ENCODE data around the gene RUNX3.

The RUNX3 gene

DNA sequence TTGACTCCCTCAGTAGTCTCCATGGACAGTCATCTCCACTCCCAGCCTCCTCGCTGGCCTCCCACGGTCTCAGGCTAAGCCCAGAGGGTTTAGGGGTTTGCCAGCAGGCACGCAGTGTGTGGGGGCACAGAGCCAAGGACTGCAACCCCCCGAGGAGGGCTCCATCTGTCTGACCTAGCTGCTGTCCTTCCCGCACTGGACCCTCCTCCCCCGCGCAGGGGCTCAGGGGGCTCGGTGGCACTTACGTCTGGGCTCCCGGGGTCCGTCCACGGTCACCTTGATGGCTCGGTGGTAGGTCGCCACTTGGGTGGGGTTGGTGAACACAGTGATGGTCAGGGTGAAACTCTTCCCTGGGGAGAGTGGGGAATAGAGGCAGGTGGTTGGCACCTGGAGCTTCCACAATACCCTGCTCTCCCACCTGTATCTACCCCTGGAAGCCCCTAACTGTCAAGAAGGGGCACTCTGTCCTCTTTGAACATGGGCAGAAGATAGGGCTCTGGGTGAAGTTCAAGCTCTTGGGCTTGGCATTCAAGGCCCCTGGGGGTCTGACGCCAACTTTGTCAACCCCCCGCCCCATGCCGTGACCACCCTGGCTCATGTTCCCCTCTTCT lies 11.0 kb downstream of the RUNX3 start:
- no peaks in the 10 kb centered on the region for H3K9me3 Mint-ChIP-seq (ENCODE audit: low read depth)
- H3K4me1 Mint-ChIP-seq (ENCODE audit: low read depth) = peaks cover 80% of the 10 kb centered on the region
- no peaks in the 10 kb centered on the region for H3K27me3 Mint-ChIP-seq
- peak overlapping the region; percentile 50 for H3K27ac Mint-ChIP-seq
- peak overlapping the region; percentile 20 for H3K4me3 Mint-ChIP-seq
- peaks cover 7% of the 10 kb centered on the region for H3K36me3 Mint-ChIP-seq

DNA sequence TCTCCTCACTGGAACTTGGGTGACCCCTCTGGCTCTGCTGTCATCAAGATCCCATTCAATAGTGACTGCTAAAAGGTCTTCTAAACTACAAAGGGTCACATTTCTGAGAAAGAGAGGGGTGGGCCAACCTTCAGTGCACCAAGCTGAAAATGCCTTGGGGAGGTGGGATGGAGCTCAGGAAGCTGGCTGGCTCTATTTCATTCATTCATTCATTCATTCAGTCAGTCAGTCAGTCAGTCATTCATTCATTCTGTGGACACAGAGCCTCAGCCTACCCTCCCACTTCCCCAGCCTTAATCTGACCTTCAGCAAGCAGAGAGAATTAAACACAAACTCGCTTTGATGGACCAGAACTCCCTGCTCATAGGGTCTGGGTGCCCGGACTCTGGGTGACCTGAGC lies 11.7 kb downstream of the RUNX3 start:
- H3K27me3 Mint-ChIP-seq = no peaks in the 10 kb centered on the region
- H3K4me1 Mint-ChIP-seq (ENCODE audit: low read depth) = peaks cover 77% of the 10 kb centered on the region
- H3K36me3 Mint-ChIP-seq = peaks cover 7% of the 10 kb centered on the region
- peak overlapping the region; percentile 50 for H3K27ac Mint-ChIP-seq
- peak overlapping the region; percentile 20 for H3K4me3 Mint-ChIP-seq
- H3K9me3 Mint-ChIP-seq (ENCODE audit: low read depth) = no peaks in the 10 kb centered on the region

DNA sequence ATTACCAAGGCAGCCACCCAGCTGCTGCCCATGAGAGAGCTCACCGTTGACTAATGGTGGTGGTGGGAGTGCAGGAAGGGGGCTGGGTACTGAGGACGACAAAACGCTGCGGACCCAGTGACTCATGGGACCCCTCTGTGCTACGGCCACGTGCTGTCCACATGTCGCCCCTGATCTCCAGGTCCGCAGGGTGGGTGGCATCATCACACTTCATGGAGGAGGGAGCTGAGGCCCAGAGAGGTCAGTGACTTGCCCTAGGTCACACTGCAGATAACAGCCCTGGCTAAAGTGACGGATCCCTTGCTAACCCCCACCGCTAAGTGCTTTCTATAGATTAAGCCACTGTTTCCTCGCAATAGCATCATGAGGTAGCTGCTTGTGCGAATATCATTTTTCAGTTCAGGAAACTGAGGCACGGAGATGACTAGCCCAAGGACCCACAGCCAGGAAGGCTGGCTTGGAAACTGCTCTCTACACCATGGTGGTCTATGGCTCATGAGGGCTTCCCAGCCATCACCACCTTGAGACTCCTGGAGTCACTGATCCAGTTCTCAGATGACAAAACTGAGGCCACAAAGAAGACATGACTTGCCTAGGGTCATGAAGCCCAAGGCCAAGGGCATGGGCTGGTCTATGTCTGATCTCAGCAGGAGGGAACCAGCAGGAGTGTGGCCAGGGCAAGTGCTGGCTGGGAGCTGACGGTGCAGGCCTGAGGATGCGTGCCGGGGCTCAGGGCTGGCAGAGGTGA lies 12.6 kb downstream of the RUNX3 start:
- Mint-ChIP-seq H3K27ac (peak overlapping the region; percentile 50), H3K36me3 (peaks cover 7% of the 10 kb centered on the region), H3K4me1 (ENCODE audit: low read depth) (peaks cover 76% of the 10 kb centered on the region), H3K27me3 (no peaks in the 10 kb centered on the region), H3K4me3 (no peak overlapping the region), H3K9me3 (ENCODE audit: low read depth) (no peaks in the 10 kb centered on the region)

DNA sequence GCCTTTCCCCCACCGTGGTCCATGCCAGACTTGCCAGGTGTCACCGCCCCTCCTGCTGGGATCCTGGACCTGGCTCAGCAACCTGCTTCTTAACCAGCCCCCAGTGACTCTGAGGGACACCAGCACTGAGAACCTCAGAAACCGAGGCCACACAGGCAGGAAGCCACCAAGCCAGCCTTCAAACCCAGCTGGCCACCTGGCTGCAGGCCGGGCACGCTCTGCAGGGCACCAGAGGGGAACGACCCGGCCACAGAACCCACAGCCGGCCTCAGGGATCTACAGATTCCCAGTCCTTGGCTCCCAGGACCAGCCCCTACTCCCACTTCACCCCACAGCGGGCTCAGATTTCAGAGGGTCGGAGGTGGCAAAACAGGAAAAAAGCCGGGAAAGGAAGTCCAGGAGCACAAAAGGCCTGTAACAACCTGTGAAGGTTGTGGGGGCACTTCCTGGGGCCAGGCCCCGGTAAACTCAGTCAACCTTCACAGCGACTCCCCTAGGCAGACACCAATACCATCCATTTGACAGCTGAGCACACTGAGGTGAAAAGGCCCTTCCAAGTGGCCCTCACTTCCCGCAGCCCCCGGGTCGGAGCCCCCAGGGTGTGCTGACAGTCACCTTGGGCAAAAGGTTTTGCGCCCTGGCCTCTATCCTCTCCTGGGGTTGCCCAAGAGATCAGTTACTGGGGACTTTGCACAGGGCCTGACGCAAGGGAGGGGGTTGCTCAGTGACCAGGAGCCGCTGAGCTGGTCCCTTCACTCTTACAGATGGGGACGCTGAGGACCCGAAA lies 14.1 kb downstream of the RUNX3 start:
- Mint-ChIP-seq H3K36me3 (peaks cover 10% of the 10 kb centered on the region), H3K4me3 (peak overlapping the region; percentile 13), H3K27ac (no peak overlapping the region)

DNA sequence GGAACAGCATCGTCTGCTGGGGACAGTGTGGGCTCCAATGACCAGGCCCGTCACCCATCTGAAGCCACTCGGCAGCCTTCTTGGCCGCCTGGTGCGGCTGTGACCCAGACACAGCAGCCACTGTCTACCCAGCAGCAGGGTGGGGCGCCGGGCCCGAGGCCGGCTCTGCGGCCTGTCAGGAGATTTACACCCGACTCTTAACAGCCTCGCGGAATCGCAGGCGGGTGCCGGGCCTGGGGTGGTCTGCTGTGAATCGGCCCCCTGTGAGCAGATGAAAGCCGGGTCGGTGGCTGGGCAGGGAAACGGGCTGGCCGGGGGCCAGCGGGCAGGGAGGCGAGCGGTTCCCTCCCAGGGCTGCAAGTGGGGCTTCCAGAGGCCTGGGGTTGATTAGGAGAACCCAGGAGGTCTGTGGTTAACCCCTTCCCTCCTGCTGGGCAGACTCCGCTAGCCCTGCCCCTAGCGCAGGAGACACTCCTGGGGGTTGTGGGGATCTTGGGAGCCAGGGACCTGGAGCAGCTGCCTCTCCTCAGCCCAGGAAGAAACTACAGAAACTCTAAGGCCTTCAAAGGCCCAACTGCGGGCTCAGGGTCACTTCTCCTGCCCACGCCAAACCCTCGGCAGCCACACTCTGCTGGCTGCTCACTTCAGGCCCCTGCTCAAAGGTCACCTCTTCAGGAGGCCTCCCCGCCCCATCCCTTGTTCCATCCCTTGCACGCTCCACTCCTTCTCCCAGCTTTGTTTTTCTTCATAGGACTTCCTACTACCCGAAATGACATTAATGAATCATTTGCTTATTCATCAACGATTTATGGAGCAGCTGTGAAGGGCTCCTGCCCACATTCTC lies 15.6 kb downstream of the RUNX3 start:
- H3K27ac Mint-ChIP-seq = peak overlapping the region; percentile 82
- peaks cover 77% of the 10 kb centered on the region for H3K4me1 Mint-ChIP-seq (ENCODE audit: low read depth)
- H3K4me3 Mint-ChIP-seq = peak overlapping the region; percentile 51
- H3K9me3 Mint-ChIP-seq (ENCODE audit: low read depth) = no peaks in the 10 kb centered on the region
- H3K36me3 Mint-ChIP-seq = peaks cover 10% of the 10 kb centered on the region
- no peaks in the 10 kb centered on the region for H3K27me3 Mint-ChIP-seq

More for the DNA sequence above, 14.1 kb downstream of the RUNX3 start:
- H3K9me3 Mint-ChIP-seq (ENCODE audit: low read depth) = no peaks in the 10 kb centered on the region
- H3K4me1 Mint-ChIP-seq (ENCODE audit: low read depth) = peaks cover 79% of the 10 kb centered on the region
- H3K27me3 Mint-ChIP-seq = no peaks in the 10 kb centered on the region

DNA sequence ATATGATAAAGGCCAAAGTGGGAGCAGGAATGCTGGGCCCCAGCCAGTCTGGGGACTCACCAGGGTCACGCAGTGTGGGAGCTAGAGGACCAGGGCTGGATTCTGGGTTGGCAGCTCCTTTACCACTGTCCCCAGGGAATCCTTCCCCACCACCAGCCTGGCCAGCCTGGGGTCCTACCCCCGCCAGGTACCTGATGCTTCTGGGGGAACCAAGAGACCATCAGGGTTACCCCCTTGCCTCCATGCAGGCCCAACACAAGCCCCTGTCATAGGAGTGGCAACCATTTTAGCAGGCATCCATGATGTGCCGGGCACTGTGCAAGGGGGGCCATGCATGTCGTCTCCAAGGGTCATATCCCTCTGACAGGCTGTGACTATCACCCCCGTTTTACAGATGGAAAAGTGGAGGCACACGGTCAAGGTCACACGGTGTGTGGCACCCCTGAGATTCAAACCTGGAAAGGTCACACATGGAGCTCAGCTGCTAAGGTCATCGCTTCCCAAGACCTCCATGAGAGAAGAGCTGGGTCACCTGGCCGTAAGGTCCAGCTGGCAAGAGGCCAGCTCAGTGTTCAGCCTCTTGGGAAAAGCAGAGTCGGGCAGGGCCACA lies 16.4 kb downstream of the RUNX3 start:
- H3K9me3 Mint-ChIP-seq (ENCODE audit: low read depth) = no peaks in the 10 kb centered on the region

DNA sequence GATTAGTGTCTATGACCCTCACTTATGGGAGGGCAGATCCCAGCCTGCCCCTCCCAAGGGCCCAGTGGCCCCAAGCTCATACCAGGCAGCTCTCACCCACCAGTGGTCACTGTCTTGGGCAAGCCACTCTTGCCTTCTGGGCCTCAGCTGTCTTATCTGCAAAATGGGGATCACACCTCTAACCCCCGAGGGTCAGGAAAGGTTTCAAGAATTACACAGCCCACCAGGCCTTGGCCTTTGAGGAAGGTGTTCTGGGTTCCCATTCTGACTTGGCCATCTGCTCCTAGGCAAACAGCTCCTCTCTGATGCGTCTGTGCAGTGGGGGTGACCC lies 16.8 kb downstream of the RUNX3 start:
- peaks cover 12% of the 10 kb centered on the region for H3K36me3 Mint-ChIP-seq
- H3K27ac Mint-ChIP-seq = peak overlapping the region; percentile 98
- no peak overlapping the region for H3K4me3 Mint-ChIP-seq
- no peaks in the 10 kb centered on the region for H3K27me3 Mint-ChIP-seq
- peaks cover 77% of the 10 kb centered on the region for H3K4me1 Mint-ChIP-seq (ENCODE audit: low read depth)
- no peaks in the 10 kb centered on the region for H3K9me3 Mint-ChIP-seq (ENCODE audit: low read depth)

More for the DNA sequence above, 16.4 kb downstream of the RUNX3 start:
- Mint-ChIP-seq H3K27me3 (no peaks in the 10 kb centered on the region), H3K4me1 (ENCODE audit: low read depth) (peaks cover 79% of the 10 kb centered on the region), H3K36me3 (peaks cover 12% of the 10 kb centered on the region), H3K27ac (peak overlapping the region; percentile 50), H3K4me3 (no peak overlapping the region)

DNA sequence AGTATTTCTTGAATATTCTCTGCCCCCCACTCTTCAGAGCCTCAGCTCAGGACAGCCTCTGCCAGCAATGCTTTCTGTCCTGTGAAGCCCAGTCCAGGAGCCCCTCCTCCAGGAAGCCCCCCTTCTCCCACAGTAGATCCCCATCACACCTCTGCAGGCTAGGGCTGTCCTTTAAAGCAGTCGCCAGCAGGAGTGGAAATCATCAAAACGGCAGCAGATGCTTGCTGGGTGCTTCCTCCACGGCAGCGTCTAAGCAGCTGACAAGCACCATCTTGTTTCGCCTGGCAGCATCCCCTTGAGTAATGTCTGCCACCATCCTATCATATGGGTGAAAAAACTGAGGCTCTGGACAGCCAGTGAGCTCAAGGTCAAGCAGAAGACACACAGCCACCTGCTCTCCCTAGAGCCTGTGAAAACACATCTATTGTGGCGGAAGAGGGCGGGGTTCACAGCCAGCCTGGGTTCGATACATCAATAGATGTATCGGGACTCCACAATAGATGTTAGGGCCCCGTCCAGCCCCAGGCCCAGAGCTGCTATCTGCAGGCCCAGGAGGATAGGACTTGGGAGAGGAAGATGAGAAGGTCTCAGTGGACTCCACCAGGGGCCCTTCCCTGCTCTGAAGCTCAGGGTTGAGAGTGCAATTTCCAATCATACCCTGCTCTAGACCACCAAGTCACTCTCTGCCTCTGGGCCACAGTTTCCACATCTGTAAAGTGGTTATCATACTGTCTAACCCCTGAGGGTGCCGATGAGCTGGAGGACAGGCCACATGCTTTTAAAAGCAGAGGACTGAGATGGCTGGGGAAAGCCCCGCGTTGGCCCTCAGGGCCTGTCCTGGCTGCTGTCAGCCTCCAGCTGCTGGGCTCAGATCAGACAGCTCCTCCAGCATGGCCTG lies 17.5 kb downstream of the RUNX3 start:
- Mint-ChIP-seq H3K4me1 (ENCODE audit: low read depth) (peaks cover 78% of the 10 kb centered on the region), H3K4me3 (peak overlapping the region; percentile 66), H3K27ac (peak overlapping the region; percentile 98)

DNA sequence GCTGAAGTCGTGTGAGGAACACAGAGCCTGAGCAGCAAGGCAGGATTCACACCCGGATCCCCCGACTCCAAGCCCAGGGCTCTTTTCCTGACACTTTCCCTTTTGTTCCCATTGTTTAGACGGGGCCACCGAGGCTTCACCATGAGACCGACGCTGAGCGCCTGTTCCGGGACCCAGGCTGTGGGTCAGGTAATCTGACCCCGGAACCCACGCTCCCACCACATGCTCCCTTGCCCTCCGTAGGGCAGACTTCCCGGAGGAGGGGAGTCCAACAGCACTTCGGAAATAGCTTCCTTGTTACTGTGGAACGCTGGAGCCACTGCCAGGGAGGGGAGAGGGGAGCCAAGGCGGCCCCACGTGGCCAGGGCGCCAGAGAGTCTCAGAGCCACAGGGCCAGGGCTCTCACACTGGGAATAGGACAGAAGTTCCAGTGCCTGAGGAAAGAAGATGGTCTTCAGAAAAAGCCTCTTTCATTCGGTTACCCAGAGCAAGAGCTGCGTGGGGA lies 18.4 kb downstream of the RUNX3 start:
- Mint-ChIP-seq H3K27me3 (no peaks in the 10 kb centered on the region), H3K36me3 (peaks cover 17% of the 10 kb centered on the region), H3K4me3 (peak overlapping the region; percentile 77), H3K4me1 (ENCODE audit: low read depth) (peaks cover 73% of the 10 kb centered on the region), H3K9me3 (ENCODE audit: low read depth) (no peaks in the 10 kb centered on the region), H3K27ac (peak overlapping the region; percentile 98)

More for the DNA sequence above, 17.5 kb downstream of the RUNX3 start:
- H3K27me3 Mint-ChIP-seq = no peaks in the 10 kb centered on the region
- peaks cover 17% of the 10 kb centered on the region for H3K36me3 Mint-ChIP-seq
- H3K9me3 Mint-ChIP-seq (ENCODE audit: low read depth) = no peaks in the 10 kb centered on the region

DNA sequence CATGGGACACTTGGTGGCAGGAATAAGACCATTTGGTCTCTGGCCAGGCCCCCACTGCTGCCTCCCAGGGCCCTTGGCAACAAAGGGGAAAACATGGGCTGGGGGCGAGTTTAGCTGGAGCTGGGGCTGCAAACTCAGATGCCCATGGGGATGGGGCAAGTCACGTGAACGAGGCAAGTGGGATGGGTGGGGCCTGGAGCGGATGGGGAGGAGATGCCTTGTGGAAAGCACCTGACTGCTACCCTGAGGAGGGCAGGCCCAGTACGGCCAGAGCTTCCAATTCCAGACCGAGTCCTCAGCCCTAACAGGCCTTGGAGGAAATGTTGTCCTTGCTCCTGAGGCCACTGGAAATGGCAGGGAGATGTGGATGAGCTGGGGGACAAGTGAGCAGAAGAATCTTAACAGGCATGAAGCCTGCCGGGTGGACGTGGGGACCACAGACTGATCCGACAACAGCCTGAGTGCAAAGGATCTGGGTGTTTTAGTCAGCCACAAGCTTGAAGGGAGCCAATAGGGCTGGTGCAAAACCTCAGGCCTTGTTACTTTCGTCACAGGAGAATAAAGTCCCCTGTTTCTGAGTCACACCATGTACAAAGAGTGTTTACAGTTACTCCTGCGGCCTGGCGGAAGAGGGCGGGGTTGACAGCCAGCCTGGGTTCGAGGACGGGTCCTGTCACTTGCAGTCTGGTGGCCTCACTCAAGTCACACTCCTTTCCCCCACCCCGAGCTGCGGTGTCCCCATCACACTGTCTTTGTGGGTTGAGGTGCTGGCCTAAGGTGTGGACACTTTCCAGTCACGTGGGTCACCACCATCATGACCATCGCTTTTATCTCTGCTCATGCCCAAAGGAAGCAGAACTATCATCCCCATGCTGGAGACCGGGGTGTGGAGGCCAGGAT lies 19.1 kb downstream of the RUNX3 start:
- peak overlapping the region; percentile 77 for H3K4me3 Mint-ChIP-seq
- peaks cover 69% of the 10 kb centered on the region for H3K4me1 Mint-ChIP-seq (ENCODE audit: low read depth)
- H3K27ac Mint-ChIP-seq = peak overlapping the region; percentile 98
- no peaks in the 10 kb centered on the region for H3K27me3 Mint-ChIP-seq
- peaks cover 17% of the 10 kb centered on the region for H3K36me3 Mint-ChIP-seq
- no peaks in the 10 kb centered on the region for H3K9me3 Mint-ChIP-seq (ENCODE audit: low read depth)

DNA sequence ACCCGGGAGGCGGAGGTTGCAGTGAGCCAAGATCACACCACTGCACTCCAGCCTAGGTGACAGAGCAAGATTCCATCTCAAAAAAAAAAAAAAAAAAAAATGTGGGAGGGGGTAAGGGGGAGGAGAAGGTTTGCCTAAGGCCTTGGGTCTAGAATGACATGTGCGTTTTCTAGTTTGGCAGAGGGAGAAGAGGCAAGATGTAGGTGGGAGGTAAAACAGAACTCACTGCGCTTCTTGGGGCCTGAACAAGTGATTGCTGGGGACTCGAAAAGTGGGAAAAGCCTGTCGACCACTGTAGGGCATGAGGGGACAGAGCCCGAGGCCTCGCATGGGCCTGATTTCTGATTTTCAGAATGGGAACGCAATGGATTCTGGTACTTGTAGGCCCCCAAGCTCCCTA lies 19.9 kb downstream of the RUNX3 start:
- H3K27ac Mint-ChIP-seq = peak overlapping the region; percentile 86
- peaks cover 15% of the 10 kb centered on the region for H3K36me3 Mint-ChIP-seq
- H3K4me1 Mint-ChIP-seq (ENCODE audit: low read depth) = peaks cover 65% of the 10 kb centered on the region
- no peaks in the 10 kb centered on the region for H3K9me3 Mint-ChIP-seq (ENCODE audit: low read depth)
- H3K27me3 Mint-ChIP-seq = no peaks in the 10 kb centered on the region
- peak overlapping the region; percentile 40 for H3K4me3 Mint-ChIP-seq

DNA sequence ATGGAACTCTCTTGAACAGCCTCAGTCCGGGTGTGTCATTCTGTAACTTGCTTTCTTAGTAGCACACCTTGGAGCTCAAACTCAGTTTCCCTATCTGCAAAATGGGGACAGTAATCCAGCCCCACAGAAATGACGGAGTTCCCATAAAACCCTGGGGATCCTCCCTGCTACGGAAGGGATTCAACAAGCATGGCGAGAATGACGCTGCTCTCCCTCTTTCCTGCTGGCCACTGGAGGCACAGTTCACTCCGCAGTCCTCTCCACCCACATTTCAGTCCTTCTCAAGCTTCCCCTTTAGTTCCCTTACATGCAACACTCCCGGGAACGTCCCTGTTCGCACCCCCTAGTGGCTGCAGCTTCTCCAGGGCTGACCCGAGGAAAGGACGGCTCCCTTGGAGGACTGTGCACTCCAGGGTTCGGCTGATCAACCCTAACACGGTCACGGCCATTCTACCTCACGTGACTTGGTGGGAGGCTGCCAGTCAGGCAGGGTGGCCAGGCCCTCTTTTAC lies 20.6 kb downstream of the RUNX3 start:
- Mint-ChIP-seq H3K36me3 (peaks cover 12% of the 10 kb centered on the region), H3K27me3 (no peaks in the 10 kb centered on the region), H3K4me1 (ENCODE audit: low read depth) (peaks cover 59% of the 10 kb centered on the region), H3K4me3 (peak overlapping the region; percentile 63), H3K27ac (peak overlapping the region; percentile 86), H3K9me3 (ENCODE audit: low read depth) (no peaks in the 10 kb centered on the region)
